Activated T-cell treated with anti-CD3 and anti-CD28 coated beads, Interleukin-2, amount 50 U/mL, for 72 hours (primary cell): ENCODE data around the gene FAM20C. TPM values are rescaled to one million over a fixed set of nuclear protein-coding genes. Genes with fewer than 3 reads are reported as not detected.

Experiments
- ATAC-seq, 2 donors: fragments of 150-1000 bp; cut with Tn5 transposase; replicated peaks in 1 of 2; 2 replicates each; pipeline ENCODE4 v1.10.0; 2021; ENCODE audit warnings: moderate library complexity in 2 of 2, mild to moderate bottlenecking in 1 of 2
- DNase-seq, 2 donors: peaks; one replicate each; pipeline ENCODE4 v3.0.0; 2021 to 2022; ENCODE audit warnings: mixed read lengths in 1 of 2
- H3K27ac Mint-ChIP-seq: one replicate; pipeline ENCODE4 v1.8.0; 2022; ENCODE audit warnings: mild to moderate bottlenecking, moderate library complexity, mixed read lengths
- H3K27me3 Mint-ChIP-seq: one replicate; pipeline ENCODE4 v1.8.0; 2022; ENCODE audit warnings: low read depth, mixed read lengths
- H3K36me3 Mint-ChIP-seq, 2 donors: one replicate each; pipeline ENCODE4 v1.8.0; 2022; ENCODE audit warnings: mixed read lengths in 2 of 2, mild to moderate bottlenecking in 1 of 2; ENCODE audit not compliant: insufficient read depth in 2 of 2
- H3K4me1 Mint-ChIP-seq: one replicate; pipeline ENCODE4 v1.8.0; 2022; ENCODE audit warnings: low read depth, mixed read lengths
- H3K4me3 Mint-ChIP-seq, 2 donors: one replicate each; pipeline ENCODE4 v1.8.0; 2022; ENCODE audit warnings: mild to moderate bottlenecking in 2 of 2, mixed read lengths in 2 of 2, moderate library complexity in 2 of 2
- H3K9me3 Mint-ChIP-seq, 2 donors: one replicate each; pipeline ENCODE4 v1.8.0; 2022; ENCODE audit warnings: mixed read lengths in 2 of 2
- total RNA-seq, 2 donors: library from RNA; stranded (reverse); gene quantifications; one replicate each; pipeline ENCODE4 v1.2.3, GENCODE V29; 2022

The FAM20C gene
- total RNA-seq, 2 donors from 2014 or later = 0.12 TPM; not detected in 1

DNA sequence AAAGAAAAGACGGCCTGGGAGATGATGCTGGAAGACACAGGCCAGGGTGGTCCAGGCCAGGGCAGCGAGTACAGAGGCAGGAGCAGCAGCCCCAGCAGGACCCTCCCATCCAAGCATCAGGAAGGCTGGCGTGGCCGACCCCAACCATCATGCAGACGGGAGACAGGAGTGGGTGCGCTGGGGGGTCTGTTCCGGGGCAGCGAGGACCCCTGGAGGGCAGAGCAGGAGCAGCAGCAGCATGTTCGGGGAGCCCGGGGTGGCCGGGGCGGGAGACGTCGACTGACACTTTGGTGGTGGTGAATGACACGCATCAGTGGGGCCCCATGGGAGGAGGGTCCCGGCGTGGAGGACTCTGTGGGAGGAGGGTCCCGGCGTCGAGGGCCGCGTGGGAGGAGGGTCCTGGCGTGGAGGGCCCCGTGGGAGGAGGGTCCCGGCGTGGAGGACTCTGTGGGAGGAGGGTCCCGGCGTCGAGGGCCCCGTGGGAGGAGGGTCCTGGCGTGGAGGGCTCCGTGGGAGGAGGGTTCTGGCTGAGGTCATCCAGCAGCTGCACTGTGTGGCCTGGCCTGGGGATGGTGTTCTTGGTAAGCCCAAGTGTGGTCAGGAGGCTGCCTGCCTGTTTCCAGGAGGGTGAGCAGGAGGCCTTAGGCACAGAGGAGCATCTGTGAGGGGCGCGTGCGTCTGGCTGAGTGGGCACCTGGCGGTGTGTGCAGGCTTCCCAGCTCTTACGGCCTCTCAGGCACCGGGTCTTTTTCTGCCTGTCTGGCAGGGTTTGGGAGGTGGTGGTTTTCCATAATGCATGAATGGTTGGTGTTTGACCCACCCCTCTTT, 38.9 kb downstream of the FAM20C start:
- Mint-ChIP-seq H3K4me3 (no peak overlapping the region), H3K27ac (no peak overlapping the region)
- DNase-seq = no peak

DNA sequence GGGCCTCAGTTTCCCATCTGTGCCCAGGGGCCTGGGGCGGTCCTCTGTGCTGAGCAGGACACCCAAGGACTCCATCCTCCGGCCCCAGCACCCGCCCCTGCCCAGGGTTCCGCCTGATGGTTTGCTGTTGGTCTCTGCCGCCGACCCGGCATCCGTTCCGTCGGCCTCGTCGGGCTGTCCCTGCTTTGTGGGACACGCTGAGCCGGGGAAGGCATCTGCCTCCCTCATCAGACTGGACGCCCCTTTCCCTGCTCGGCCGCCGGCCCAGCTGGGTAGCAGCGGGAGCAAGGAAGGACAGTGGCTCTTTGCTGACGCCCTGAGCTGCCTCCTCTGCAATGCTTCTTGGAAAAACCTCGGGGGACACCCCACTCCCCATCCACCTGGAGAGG, 39.5 kb downstream of the FAM20C start:
- Mint-ChIP-seq H3K27ac (no peak overlapping the region), H3K9me3 (no peaks in the 10 kb centered on the region), H3K4me1 (no peaks in the 10 kb centered on the region), H3K4me3 (no peak overlapping the region), H3K27me3 (no peaks in the 10 kb centered on the region), H3K36me3 (no peaks in the 10 kb centered on the region)
- ATAC-seq (no peak), DNase-seq (no peak)

More for the DNA sequence above, 38.9 kb downstream of the FAM20C start:
- Mint-ChIP-seq H3K9me3 (no peaks in the 10 kb centered on the region), H3K36me3 (no peaks in the 10 kb centered on the region), H3K27me3 (no peaks in the 10 kb centered on the region), H3K4me1 (no peaks in the 10 kb centered on the region)
- no peak for ATAC-seq

- DNase-seq = no peak
- no peaks in the 10 kb centered on the region for H3K4me1 Mint-ChIP-seq
- H3K27ac Mint-ChIP-seq = no peak overlapping the region
- ATAC-seq = no peak
- H3K9me3 Mint-ChIP-seq = no peaks in the 10 kb centered on the region
- H3K4me3 Mint-ChIP-seq = no peak overlapping the region
- no peaks in the 10 kb centered on the region for H3K36me3 Mint-ChIP-seq
- no peaks in the 10 kb centered on the region for H3K27me3 Mint-ChIP-seq
These were observed 40.3 kb downstream of the FAM20C start for GRCh38 chr7:232410-233248.

DNA sequence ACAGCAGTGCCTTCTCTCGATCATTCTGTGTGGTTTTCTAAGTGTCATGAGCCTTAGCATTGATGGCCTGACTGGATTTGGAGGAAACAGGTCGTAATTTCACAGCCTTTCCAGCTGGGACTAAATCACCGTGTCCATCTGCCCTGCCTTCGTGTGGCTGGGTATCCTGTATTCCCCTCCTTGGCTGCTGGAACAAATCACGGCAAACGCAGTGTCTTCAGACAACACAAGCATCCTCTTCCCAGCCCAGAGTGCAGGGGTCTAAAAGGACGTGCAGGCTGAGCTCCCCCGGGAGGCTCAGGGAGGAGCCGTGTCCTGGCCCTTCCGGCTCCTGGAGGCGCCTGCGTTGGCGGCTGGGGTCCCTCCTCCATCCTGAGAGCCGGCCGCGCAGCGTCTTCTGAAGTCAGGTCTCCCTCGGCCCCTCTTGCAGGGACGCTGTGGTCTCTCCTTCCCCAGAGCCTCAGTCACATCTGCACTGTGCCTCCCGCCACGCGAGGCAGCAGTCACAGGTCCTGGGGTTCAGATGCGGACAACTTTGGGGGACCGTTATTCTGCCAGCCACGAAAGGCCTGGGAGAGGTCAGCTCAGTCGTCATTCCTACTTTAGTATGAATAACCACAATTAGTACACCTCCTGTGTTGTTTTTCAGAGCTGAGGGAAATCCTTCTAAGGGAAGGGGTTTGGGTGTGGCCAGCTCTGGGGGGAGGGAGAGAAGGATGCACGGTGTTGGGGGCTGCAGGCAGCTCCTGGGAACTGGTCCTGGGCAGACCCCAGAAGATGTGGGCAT, 41.1 kb downstream of the FAM20C start:
- Mint-ChIP-seq H3K4me1 (no peaks in the 10 kb centered on the region), H3K9me3 (no peaks in the 10 kb centered on the region), H3K4me3 (no peak overlapping the region), H3K36me3 (no peaks in the 10 kb centered on the region), H3K27ac (no peak overlapping the region), H3K27me3 (no peaks in the 10 kb centered on the region)
- ATAC-seq = no peak
- DNase-seq = no peak

GRCh38 chr7:234051-234707, 41.8 kb downstream of the FAM20C start:
- no peaks in the 10 kb centered on the region for H3K4me1 Mint-ChIP-seq
- no peaks in the 10 kb centered on the region for H3K9me3 Mint-ChIP-seq
- H3K36me3 Mint-ChIP-seq = no peaks in the 10 kb centered on the region
- DNase-seq (no peak), ATAC-seq (no peak)
- no peaks in the 10 kb centered on the region for H3K27me3 Mint-ChIP-seq
- no peak overlapping the region for H3K27ac Mint-ChIP-seq
- no peak overlapping the region for H3K4me3 Mint-ChIP-seq

- Mint-ChIP-seq H3K36me3 (no peaks in the 10 kb centered on the region), H3K9me3 (no peaks in the 10 kb centered on the region), H3K4me1 (no peaks in the 10 kb centered on the region), H3K27ac (no peak overlapping the region), H3K4me3 (no peak overlapping the region), H3K27me3 (no peaks in the 10 kb centered on the region)
- ATAC-seq (no peak), DNase-seq (no peak)
These were observed 42.6 kb downstream of the FAM20C start for GRCh38 chr7:234708-235553.

GRCh38 chr7:235576-236395, 43.4 kb downstream of the FAM20C start:
- H3K36me3 Mint-ChIP-seq = no peaks in the 10 kb centered on the region
- ATAC-seq = no peak
- no peaks in the 10 kb centered on the region for H3K9me3 Mint-ChIP-seq

GRCh38 chr7:236967-237366, 44.6 kb downstream of the FAM20C start:
- no peak for ATAC-seq
- no peaks in the 10 kb centered on the region for H3K9me3 Mint-ChIP-seq
- H3K36me3 Mint-ChIP-seq = no peaks in the 10 kb centered on the region
- no peak for DNase-seq
- no peaks in the 10 kb centered on the region for H3K4me1 Mint-ChIP-seq
- no peak overlapping the region for H3K4me3 Mint-ChIP-seq
- H3K27ac Mint-ChIP-seq = no peak overlapping the region
- no peaks in the 10 kb centered on the region for H3K27me3 Mint-ChIP-seq

More at GRCh38 chr7:235576-236395, 43.4 kb downstream of the FAM20C start:
- no peaks in the 10 kb centered on the region for H3K27me3 Mint-ChIP-seq
- H3K4me1 Mint-ChIP-seq = no peaks in the 10 kb centered on the region
- no peak overlapping the region for H3K27ac Mint-ChIP-seq
- no peak overlapping the region for H3K4me3 Mint-ChIP-seq
- no peak for DNase-seq

DNA sequence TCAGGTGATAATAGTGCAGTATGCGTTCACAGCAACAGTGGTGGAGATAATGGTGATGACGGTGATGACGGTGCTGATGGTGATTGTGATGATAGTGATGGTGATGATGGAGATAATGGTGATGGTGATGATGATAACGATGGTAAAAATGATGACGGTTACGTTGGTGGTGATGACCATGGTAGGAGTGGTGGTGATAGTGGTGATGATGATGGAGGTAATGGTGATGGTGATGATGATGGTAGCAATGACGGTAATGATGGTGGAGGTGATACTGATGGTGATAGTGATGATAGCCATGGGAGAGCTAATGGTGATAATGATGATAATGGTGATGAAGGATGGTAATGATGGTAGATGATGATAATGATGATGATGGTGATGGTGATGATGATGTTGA, 45.0 kb downstream of the FAM20C start:
- Mint-ChIP-seq H3K27me3 (no peaks in the 10 kb centered on the region), H3K9me3 (no peaks in the 10 kb centered on the region), H3K4me3 (no peak overlapping the region), H3K4me1 (no peaks in the 10 kb centered on the region), H3K36me3 (no peaks in the 10 kb centered on the region), H3K27ac (no peak overlapping the region)
- DNase-seq = no peak
- no peak for ATAC-seq

GRCh38 chr7:240146-240676, 47.8 kb downstream of the FAM20C start:
- no peak overlapping the region for H3K27ac Mint-ChIP-seq
- no peaks in the 10 kb centered on the region for H3K27me3 Mint-ChIP-seq
- DNase-seq = no peak
- H3K9me3 Mint-ChIP-seq = no peaks in the 10 kb centered on the region
- no peak overlapping the region for H3K4me3 Mint-ChIP-seq
- no peaks in the 10 kb centered on the region for H3K4me1 Mint-ChIP-seq
- no peaks in the 10 kb centered on the region for H3K36me3 Mint-ChIP-seq
- no peak for ATAC-seq

DNA sequence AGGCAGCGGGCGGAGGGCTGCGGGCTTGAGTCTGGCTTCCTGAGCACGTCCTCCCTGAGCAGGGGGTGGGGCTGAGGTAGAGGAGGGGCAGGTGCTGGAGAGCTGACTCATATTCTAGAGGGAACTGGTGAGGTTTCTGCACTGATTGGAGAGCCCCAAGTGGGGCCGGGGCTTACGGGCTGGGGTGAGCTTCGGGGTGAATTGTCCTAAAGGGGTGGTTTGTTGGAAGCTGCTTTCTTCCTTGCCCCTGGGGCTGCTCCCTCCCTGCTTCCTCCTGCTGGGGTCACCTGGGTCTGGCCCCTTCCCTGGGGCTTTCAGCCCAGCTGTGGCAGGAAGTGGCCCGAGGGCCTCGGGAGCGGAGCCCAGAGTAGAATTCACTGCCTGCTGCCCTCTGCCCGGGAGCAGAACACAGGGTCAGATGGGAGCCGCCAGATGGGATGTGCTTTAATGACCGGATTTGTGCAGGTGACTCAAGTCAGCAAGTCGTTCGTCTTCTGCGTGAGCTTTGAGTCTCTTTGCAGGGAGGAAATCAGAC, 48.6 kb downstream of the FAM20C start:
- ATAC-seq = peak; percentile 77 to 79
- H3K27me3 Mint-ChIP-seq = no peaks in the 10 kb centered on the region

More for the DNA sequence above, 48.6 kb downstream of the FAM20C start:
- Mint-ChIP-seq H3K4me3 (no peak overlapping the region), H3K9me3 (no peaks in the 10 kb centered on the region), H3K36me3 (no peaks in the 10 kb centered on the region), H3K4me1 (no peaks in the 10 kb centered on the region), H3K27ac (no peak overlapping the region)
- peak; percentile 25 to 41 for DNase-seq
